Stimulated activated CD4-positive, alpha-beta T cell treated with anti-CD3 and anti-CD28 coated beads, Interleukin-4, amount 100 ng/mL, for 48 hours (primary cell): ENCODE measurements around the gene TRMT2A.
A peak's percentile ranks its signal among the peaks of the same experiment; 100 is the strongest.
"Not testable (repeated sequence)": the region's sequence is repeated elsewhere in the genome, so short reads cannot be mapped to it uniquely, and the experiment has no call there.

Experiments used
- DNase-seq, 2 donors: peaks; one replicate each; pipeline ENCODE4 v3.0.0-alpha.2; 2020; ENCODE audit warnings: low read depth in 2 of 2

The TRMT2A gene

GRCh38 chr22:20086101-20086599 is 30.9 kb downstream of the TRMT2A start:
- no peak for DNase-seq

GRCh38 chr22:20085651-20086050 is 31.4 kb downstream of the TRMT2A start:
- DNase-seq = no peak

- DNase-seq = no peak
Observed at GRCh38 chr22:20084547-20085413, 32.2 kb downstream of the TRMT2A start.

GRCh38 chr22:20083891-20084546 is 33.0 kb downstream of the TRMT2A start:
- no peak for DNase-seq

- no peak for DNase-seq
Observed at GRCh38 chr22:20083157-20083890, 33.7 kb downstream of the TRMT2A start.

- DNase-seq = peak in 1 of 2 donors; percentile 9
Observed at GRCh38 chr22:20080776-20081654, 36.0 kb downstream of the TRMT2A start.

- peak; percentile 56 to 70 for DNase-seq
Observed at GRCh38 chr22:20080445-20080775, 36.6 kb downstream of the TRMT2A start.

GRCh38 chr22:20079745-20080444 is 37.1 kb downstream of the TRMT2A start, which contains the start of gene DGCR8:
Gene DGCR8 (plus strand): TSS chr22:20080241. CDS start chr22:20085964, 5,723 bp downstream.
- DNase-seq = peak; percentile 42 to 59

- no peak for DNase-seq
Observed at GRCh38 chr22:20076627-20077172, 40.3 kb downstream of the TRMT2A start.

GRCh38 chr22:20071524-20071972 is 45.5 kb downstream of the TRMT2A start:
- DNase-seq = no peak

GRCh38 chr22:20069331-20070042 is 47.5 kb downstream of the TRMT2A start:
- no peak for DNase-seq

GRCh38 chr22:20068640-20069039 is 48.4 kb downstream of the TRMT2A start:
- DNase-seq = no peak

- DNase-seq = not testable (repeated sequence)
Observed at GRCh38 chr22:20067384-20067682, 49.7 kb downstream of the TRMT2A start.

- no peak for DNase-seq
Observed at GRCh38 chr22:20066617-20067383, 50.2 kb downstream of the TRMT2A start.

- DNase-seq = no peak
Observed at GRCh38 chr22:20065896-20066616, 51.0 kb downstream of the TRMT2A start.

GRCh38 chr22:20064545-20065262 is 52.3 kb downstream of the TRMT2A start:
- DNase-seq = no peak

GRCh38 chr22:20064140-20064480 is 52.9 kb downstream of the TRMT2A start:
- DNase-seq = no peak
